Activated CD8-positive, alpha-beta memory T cell treated with anti-CD3 and anti-CD28 coated beads for 36 hours (primary cell): Measurements from ENCODE around the gene MSX1. TPM values are rescaled to one million over a fixed set of nuclear protein-coding genes. Genes with fewer than 3 reads are reported as not detected.

ENCODE experiments used
- CTCF ChIA-PET: fragments of 350-600 bp; sonication (Branson Sonifier 250); formaldehyde crosslinking; loops from one replicate; lab custom pipeline; 2021; ENCODE audit warnings: antibody characterized with exemption; lab: Charles Lee
- POLR2A ChIA-PET: fragments of 350-600 bp; sonication (Branson Sonifier 250); formaldehyde crosslinking; loops from one replicate; lab custom pipeline; 2021; ENCODE audit warnings: antibody characterized with exemption; lab: Charles Lee
- total RNA-seq, 2 experiments: library from RNA; stranded (reverse); gene quantifications; one replicate each; pipeline ENCODE4 v1.2.3, GENCODE V29; 2021

Gene MSX1
- total RNA-seq, 2 experiments from 2014 or later, result 0.30 TPM; not detected in 1

DNA sequence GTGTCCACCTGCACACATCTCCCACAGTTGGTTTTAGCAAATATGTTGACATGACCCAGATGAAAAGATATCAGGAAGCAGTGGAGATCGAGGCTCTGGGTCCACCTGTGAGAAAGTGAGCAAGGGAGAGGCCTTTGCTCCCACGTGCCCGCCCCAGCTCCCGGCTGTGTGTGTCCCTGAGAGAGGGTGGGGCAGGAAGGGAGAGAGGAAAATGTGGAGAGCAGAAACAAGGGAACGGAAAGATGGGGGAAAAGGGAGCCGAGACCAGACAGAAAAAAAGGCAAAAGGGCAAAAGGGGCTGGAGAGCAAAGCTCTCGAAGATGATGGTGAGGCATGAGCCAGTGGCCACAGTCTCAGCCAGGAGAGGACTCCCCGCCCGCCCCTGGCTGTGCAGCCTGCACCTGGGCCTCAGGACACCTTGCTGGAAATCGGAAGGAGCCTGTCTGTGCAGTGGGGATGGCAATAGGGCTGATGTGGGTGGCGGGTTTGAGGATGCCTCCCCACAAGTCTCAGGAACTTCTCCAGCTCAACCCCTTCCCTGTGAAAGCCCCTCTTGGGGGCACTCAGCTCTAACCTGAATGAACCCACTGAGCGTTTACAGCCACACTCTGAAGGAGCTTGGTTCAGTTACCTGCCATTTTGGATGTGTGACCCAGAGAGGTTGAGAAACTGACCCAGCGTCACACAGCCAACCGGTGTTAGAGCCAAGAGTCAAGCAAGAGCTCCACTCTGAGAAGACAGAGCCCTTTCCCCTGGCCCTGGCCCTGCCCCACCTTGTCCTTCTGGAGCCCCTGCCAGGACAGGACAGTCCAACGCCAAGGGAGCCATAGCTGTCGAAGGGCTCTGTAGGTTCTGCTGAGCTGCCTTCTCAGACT, 20.3 kb upstream of the MSX1 start:
- ChIA-PET POLR2A (no interaction called here), CTCF (interaction anchor here (0.6 kb wide), 1 partner anchor 191 kb away, joined by 3 read pairs; no protein-coding TSS in a partner anchor)

DNA sequence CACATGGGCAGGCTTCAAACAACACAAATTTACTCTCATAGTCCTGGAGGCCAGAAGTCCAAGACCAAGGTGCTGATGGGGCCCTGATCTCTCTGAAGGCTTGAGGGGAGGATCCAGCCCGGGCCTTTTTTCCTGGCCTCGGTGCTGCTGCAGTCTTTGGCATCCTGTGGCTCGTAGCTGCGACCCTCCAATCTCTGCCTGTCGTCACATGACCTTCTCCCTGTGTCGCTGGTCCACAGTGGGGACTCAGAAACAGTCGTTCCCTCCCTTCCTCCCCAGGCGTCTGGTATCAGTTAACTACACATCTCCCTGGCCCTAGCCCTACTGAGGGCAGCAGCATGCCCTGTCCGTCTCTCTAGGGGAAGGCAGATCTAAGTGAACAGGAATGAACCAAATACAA, 19.1 kb upstream of the MSX1 start:
- ChIA-PET POLR2A (no interaction called here), CTCF (no interaction called here)

DNA sequence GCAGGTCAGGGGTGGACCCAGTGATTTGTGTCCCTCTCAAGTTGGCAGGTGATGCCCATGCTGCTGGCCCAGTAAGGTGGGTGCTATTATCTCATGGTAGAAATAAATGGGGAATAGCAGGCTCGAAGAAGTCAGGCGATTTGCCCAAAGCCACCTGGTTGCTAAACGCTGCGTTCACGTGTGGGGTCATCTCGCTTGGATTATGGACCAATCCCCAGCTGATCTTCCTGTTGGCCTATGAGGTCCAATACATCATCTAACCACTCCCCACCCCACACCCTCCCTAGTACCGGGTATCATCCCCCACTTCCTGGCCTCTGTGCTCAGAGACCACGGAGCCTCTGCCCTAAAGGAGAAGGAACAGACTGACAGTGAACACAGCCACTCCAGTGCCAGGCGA, 18.3 kb upstream of the MSX1 start:
- ChIA-PET POLR2A (no interaction called here), CTCF (no interaction called here)

DNA sequence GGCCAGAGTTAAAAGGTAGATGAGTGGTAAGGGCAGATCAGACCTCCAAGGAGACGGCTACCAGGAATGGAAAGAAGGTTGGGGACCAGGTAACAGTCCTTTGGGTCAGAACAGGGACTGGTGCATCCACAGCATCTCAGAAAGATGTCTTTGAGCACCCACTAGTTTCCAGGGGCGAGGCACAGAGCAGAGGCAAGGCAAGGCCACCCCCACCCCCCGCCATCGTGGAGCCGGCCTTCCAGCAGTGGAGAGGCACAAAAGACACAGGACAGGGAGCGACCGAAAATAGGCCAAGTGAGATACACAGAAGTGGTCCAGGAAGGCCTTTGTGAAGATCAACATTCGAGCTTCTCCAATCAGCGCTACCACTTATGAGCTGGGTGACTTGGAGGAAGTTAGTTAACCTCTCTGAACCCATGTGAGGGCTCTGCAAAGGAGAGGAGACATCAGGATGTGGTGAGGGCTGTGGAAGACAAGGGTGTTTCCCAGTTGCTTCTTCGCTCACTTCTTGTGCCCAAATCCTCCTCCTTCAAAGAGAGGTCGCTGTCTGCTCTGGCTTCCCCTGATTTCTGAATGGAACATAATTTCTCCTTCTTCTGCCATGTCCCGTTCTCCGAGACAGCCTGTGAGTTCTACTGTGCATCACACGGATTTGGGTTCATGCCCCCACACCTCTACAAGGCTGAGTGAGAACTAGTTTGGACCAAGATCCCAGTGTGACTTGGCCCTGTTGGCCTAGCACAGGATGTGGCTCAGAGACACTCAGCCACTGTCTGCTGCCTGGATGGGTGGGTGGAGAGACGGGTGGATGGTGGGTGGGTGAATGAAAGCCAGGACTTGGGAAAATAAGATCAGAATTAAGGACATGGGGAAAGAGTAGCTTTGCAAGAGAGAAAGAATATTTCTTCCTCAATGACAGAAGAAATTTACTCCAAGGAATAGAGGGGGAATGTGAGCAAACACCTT, 16.7 kb upstream of the MSX1 start:
- CTCF ChIA-PET, result interaction anchor here (0.7 kb wide), 1 partner anchor 8 kb away, joined by 7 read pairs; no protein-coding TSS in a partner anchor
- POLR2A ChIA-PET, result no interaction called here

DNA sequence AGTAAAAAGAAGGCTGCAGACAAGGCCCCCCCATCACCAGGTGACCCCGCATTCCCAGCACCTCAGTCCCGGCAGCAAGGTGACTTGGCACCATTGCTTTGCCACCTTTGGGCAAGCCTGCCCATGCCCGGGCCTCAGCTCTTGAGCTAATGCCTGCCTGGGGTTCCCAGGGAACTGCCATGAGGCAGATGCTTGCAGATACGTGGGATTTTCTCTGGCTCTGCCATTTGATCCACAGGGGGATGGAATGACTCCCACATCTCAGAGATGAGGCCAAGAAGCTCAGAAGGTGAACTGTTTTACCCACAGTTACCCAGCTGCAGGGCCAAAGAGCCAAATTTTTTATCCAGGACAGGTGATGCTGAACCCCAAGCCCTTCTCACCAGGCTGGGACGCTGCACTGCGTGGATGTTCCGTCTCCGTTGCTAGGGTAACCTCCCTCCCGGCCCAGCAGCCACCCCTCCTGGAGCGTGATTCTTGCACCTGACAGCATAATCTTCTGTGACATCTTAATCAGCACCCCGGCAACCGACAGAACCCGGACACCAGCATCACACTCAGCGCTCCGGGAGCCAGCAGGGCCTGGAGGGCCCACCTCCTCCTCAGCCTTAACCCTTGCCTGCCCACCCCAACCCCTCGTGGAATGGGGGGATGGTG, 15.7 kb upstream of the MSX1 start:
- ChIA-PET POLR2A (no interaction called here), CTCF (no interaction called here)

DNA sequence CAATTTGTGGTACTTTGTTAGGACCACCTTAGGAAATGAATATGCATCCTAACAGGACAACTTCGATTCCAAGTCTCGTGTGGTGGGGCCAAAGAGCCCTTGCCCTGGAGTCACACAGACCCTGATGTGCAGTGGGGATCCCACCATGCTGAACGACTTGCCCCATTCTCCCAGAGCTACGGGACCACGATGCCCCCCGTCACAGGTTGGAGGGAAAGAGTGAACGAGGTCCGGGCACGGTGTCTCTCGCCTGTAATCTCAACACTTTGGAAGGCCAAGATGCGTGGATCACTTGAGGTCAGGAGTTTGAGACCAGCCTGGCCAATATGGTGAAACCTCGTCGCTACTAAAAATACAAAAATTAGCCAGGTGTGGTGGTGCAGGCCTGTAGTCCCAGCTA, 14.4 kb upstream of the MSX1 start:
- ChIA-PET POLR2A (no interaction called here), CTCF (no interaction called here)

DNA sequence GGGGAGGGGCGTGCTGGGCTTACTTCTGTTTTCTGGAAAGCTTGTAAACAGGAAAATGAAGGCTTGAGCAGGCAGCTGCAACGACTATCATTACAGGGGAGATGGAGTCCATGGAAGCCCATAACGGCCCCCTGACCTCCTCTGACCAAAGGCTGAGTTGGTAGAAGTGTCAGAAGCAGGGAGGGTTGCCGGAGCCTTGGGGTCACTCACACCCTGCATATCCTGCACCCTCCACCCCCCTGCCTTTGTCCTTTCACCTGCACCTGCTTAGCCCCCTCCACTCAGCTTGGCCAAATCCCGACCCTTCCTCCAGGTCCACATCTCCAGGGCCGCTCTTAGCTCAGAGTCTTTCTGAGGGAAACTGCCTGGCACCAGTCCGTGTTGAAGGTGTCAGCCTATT, 12.5 kb upstream of the MSX1 start:
- ChIA-PET CTCF (no interaction called here), POLR2A (no interaction called here)

DNA sequence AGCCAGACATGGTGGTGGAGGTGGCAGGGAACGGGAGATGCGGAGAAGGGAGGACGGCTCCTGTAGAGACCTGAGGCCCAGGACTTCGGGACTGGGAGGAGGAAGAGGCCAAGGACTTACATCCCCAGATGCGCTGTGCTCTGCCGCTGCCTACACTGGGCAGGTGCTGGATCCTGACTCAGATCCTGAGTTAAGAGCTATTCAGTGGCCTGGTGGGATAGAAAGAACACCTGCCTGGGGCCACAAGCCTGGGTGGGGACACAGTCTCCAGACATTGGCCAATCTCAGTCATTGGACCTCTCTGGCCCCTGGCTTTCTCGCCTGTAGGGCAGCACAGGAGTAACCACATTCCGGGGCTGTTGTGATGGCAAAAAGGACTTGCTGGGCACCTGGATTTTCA, 10.9 kb upstream of the MSX1 start:
- ChIA-PET CTCF (no interaction called here), POLR2A (no interaction called here)

DNA sequence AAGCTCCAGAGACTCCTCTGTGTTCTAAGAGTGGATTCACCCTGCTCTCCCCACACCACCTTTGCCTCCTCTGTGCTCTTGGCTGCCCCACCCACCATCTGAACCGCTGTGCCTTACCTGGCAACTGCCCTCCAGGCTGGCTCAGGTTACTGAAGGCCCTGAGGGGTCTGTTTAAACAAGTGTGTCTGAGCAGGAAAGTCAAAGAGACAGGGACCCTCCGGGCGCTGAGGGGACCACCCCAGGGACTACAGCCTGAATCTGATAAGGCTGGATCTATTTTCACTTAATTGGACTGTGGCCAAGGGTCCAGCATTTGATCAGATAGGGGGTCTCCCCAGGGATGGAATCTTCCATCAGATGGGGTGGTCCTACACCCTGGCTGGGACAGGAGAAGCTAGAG, 10.4 kb upstream of the MSX1 start:
- ChIA-PET POLR2A (no interaction called here), CTCF (no interaction called here)

DNA sequence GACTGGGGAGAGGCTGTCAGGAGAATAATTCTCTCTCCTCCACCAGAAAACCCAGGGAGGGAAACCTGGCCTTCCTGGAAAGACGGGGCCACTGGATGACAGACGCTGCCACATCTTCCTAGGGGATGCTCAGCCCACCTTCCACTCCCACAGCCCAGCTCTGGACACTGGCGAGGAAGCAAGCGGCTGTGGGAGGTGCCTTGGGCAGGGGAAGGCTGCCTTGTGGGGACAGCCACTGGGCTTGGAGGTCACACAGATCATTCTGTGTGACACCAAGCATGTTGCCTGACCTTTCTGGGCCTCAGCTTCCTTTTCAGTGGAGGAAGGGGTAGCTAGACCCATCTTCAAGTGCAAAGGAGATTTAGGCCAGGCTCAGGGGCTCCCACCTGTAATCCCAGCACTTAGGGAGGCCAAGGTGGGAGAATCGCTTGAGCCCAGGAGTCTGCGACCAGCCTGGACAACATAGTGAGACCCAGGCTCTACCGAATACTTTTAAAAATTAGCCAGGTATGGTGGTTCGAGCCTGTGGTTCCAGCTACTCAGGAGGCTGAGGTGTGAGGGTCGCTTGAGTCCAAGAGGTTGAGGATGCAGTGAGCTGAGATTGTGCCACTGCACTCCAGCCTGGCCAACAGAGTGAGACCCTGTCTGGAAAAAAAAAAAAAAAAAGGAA, 9.8 kb upstream of the MSX1 start:
- ChIA-PET POLR2A (no interaction called here), CTCF (no interaction called here)

DNA sequence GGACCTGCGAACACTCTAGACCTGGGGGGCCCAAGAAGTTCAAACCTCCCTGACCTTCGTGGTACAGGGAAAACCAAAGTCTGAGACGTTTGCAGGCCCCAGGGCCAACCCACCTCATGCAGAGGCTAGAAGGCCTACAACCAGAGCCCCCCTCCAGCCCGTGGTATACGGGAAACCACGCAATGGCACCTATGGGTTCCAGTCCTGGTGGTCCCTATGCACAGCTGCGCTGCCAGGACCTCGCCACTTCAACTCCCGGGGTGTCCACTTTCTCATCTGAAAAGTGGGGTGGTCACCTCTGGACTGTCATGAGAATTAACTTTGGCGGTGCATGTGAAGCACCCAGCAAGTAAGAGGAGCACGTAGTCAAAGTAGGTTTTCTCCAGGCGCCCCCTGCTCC, 8.4 kb upstream of the MSX1 start:
- CTCF ChIA-PET, result interaction anchor here (1.0 kb wide), 1 partner anchor 9 kb away, joined by 7 read pairs; no protein-coding TSS in a partner anchor
- POLR2A ChIA-PET, result no interaction called here

DNA sequence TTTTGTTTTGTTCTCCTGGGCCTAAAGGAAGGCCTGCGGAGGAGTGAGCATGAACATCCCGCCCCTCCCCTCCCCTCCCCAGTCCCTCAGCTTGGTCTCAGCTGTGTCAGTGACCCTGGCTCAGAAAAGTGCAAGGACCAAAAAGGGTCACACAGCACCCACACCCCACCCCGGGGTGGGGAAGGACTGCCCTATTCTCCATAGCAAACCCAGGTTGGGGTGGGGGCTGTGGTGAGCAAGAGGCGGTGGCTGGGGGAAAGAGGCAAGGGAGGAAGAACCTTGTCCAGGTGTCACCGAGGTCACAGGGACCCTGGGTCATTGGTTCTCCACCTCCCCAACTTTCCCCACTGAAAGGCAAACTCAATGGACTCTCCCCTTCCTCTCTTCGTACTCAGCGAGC, 7.6 kb upstream of the MSX1 start:
- ChIA-PET CTCF (no interaction called here), POLR2A (no interaction called here)

DNA sequence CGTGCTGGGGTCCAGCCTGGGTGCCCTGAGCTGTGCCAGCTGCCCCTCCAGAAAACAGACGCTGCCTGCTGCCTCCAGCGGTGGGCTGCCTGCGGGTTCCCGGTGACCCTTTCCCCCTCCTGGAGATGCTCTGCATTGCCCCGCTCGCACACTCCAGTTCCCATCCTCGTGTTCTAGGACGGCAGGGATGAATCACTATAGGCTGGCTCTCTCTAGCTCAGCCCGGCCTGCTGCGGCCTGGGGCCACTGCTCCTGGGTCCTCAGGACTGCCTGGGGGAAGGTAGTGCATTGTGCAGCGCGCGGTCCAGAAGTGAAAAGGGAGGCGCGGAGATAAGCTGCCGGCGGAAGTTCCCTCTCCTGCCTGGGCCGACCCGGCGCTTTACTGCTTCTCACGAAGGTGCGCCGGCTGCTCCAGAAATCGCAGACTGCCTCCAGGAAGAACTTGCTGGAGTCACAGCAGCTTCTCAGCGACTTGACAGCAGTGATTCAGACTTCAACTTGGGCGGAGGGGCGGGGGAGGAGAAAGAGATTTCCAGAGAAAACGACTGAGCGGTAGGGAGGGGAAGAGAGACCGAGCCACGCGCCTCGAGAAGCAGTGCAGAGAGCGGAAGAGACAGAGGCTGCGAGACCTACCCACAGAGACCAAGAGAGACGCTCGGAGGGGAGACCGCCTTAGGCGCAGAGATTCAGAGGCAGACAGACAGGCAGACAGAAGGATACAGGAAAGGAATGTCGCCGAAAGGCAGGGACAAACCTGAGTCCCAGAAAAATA, 6.7 kb upstream of the MSX1 start:
- ChIA-PET CTCF (interaction anchor here (0.9 kb wide), 1 partner anchor 126 kb away, joined by 3 read pairs; no protein-coding TSS in a partner anchor), POLR2A (no interaction called here)

DNA sequence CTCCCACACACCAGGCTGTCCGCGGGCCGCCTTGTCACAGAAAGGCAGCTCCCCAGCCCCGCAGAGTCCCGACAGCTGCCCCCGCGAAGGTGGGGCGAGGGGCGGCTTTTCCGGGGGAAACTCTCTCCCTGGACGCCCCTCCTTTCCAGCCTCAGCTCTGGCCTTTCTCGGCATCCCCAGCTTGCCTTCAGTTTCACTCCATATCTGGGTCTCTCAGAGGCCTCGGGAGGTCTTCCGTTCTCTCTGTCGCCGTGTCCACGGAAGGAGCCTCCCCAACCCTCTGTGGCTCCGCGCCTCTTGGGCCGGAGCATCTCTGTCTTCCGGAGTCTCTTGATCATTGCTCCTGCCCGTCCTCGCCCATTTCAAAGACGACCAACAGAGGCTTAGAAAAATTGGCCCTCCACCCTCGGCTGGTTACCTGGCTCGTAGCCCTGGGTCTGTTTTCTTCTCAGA, 6.1 kb upstream of the MSX1 start:
- ChIA-PET POLR2A (no interaction called here), CTCF (interaction anchor here (0.9 kb wide), 1 partner anchor 125 kb away, joined by 3 read pairs; no protein-coding TSS in a partner anchor)

DNA sequence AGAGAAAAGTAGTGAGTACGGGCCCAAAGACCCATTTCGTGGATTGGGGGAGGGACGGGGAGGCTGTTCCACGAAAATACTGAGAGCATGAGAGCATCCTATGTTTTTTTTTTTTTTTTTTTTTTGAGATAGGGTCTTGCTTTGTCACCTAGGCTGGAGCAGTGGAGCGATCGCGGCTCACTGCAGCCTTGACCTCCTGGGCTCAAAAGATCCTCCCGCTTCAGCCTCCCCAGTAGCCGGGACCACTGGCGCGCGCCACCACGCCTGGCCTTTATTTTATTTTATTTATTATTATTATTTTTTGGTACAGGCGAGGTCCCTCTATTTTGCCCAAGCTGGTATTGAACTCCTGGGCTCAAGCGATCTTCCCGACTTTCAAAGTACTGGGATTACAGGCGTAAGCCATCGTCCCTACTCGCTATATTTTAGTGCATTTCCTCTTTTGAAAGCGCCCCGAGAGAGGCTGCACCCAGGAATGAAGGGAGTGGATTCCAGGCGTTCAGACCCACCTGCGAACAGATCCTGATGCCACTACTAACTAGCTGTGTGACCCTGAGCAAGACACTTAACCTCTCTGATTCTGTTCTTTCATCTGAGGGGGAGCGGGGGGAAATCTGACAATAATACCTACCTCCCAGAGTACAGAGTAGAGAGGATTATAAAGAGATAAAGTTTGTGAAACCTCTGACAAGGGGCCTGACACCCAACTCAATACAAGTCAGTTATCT, 5.4 kb upstream of the MSX1 start:
- ChIA-PET CTCF (no interaction called here), POLR2A (no interaction called here)

DNA sequence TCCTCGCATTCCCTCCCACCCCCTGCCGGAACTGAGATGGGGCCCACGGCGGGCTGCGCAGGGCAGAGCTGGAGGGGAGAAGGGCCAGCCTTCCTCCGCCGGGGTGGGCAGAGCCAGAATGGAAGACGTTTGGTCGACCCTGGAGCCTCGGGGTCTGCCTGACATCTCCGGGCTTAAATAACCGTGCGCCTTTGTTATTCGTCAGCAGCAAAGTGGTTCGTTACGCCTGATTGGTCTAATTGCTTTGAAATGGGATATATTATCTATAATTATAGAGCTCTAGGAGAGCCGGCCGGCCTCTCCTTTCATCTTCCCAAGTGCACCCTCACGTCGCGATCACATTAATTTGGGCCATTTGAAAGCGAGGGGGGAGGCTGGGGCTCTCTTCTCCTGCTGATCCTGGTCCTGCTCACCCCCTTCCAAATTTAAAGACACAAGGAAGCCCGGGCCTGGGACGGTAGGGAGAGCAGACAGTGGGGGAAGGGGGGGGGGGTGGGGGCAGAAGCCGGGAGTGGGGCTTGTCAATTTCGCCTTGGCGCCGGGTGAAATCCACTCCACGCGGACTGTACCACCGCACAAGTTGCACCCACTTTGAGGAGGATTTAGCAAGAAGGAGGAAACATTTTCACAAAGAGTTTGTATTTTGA, 4.7 kb upstream of the MSX1 start:
- POLR2A ChIA-PET, result no interaction called here
- CTCF ChIA-PET, result no interaction called here
